H4 (cell line): ENCODE results near the gene IL22RA1. TPM values are rescaled to one million over a fixed set of nuclear protein-coding genes. Genes with fewer than 3 reads are reported as not detected.

Source experiments
- DNase-seq: peaks from one replicate; pipeline ENCODE4 v3.0.0-alpha.2; 2015; ENCODE audit warnings: low spot score
- total RNA-seq: library from RNA; depleted of rRNA; stranded (reverse); fragments of >200 nt; shearing (Covaris generic); gene quantifications from 2 replicates; pipeline ENCODE4 v1.2.3, GENCODE V29; 2014

The IL22RA1 gene
- total RNA-seq, 1 experiment from 2014 or later, result 0.85 TPM

DNA sequence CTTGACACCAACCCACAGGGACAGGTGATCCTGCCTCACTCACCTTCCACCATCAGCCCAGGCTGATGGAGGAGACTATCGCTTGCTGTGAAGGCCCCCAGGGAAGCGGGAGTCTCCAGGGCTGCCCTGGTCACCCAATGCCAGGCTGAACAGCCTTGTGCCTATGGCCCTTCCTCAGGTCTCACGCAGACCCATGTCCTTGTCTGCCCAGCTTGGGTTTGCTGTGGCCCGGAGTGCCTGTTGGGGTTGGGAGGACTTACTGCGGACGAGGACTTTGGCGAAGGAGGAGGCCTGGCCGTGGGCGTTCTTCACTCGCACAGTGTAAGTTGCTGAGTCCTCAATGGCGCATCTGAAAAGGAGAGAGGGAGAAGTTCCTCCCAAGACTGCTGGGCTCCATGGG is 45.3 kb downstream of the IL22RA1 start:
- DNase-seq, result no peak

DNA sequence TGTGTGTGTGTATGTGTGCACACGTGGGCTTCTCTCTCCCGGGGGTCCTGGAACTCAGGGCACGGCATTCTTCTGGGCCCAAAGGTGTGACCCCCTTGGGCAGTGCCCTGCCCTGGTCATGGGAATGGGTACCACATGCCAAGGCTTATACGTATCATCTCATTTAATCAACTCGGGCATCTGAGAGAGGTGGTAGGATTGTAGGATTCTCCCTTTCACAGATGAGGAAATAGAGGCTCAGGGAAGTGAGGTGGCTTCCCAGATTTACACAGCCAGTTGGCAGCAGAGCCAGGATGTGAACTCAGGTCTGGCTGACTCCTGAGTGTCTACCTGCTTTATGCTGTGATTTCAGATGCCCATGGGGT is 46.2 kb downstream of the IL22RA1 start:
- DNase-seq, result no peak

DNA sequence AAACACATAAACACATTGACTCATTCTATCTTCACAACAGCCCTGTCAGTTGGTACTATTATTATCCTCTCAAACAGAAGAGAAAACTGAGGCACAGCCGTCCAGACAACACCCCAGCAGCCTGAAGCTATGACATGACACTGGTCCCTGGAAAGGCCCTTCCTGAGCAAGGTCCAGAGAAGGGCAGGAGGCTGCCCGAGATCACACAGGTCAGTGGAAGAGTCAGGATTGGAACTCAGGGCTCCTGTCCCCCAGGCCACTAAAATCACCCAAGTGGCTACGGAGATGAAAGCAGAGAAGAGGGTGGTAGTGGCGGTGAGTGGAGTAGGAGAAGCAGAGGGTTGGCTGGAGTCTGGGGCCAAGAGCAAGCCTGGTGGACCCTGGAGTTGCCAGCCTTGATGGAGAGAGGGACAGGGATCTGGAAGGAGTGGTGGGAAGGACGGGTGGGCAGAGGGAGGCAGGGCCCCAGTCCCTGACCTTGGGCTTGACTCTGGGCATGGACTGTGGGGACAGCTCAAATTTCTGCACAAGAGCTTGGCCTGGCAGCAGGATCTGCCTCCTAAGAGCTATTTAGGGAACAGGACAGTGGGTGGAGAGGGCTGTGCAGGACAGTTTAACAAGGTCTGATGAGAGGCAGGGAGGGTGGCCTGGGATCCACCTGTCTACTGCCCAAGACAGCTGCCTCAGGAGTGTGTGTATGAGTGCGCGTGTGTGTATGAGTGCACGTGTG is 46.8 kb downstream of the IL22RA1 start:
- no peak for DNase-seq

DNA sequence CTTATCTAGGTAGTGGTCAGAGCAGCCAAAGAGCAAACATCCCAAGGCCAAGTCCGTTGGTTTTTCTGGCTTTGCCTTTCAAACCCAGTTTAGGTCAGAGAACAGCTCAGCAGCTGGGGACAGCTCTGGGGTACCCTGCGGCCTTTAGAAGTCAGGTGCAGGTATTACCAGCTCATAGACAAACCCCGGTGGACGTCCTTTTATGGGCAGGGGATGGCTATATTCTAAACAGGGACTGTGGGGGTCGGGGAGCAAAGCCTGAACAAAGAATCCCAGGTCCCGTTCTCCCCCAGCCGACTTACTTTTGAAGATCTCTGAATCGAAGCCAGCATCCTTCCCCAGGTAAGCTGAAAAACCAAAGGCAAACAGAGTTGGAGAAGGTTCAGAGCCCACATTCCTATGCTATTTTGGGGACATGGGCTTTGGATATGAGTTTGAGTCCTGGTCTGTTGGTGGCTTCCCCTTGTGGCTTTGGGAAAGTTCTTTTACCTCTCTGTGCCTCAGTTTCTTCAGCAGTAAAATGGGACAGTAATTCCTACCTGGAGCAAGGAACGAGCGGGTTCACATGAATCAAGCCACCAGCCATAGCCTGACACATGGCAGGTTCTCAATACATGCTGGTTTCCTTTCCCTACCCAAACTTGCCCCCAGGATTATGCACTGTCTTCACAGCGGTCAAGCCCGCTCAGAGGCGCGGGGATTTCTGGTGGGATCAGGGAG is 47.6 kb downstream of the IL22RA1 start:
- no peak for DNase-seq

DNA sequence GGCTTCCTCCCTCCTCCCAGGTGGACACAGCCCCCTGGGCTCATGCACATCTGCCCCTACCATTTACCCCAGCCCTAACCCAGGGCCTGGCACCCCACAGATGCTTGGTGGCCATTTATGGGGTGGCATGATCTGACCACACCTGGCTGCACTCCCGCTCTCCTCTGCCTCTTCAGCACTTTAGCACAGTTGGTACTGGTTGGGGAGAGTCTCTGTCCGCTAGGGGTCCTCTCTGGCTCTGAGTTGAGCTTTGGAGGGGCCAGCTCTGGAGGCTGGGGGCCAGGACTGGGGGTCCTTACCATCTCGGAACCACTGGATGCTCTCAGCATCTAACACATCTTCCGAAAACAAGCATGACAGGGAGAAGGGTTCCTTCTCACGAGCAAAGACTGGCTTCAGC is 48.4 kb downstream of the IL22RA1 start:
- no peak for DNase-seq

DNA sequence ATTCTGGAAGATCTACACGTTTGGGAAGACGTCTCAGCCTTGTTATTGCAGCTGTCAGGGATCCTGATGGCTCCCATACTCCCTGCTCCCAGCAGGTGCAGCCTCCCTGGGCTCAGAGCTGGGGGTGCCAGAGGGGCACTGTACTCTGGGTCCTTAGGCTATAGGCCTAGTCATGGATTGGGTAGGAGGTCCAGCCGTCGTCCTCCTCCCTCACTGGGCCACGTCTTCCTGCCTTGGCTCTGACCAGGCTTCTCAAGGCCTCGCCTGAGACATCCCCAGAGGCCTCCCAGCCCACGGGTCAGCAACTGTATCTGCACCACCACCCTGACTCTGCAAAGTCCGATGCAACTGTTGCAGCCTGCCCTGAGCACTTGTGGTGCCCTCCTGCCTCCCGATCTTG is 49.2 kb downstream of the IL22RA1 start:
- DNase-seq, result no peak

DNA sequence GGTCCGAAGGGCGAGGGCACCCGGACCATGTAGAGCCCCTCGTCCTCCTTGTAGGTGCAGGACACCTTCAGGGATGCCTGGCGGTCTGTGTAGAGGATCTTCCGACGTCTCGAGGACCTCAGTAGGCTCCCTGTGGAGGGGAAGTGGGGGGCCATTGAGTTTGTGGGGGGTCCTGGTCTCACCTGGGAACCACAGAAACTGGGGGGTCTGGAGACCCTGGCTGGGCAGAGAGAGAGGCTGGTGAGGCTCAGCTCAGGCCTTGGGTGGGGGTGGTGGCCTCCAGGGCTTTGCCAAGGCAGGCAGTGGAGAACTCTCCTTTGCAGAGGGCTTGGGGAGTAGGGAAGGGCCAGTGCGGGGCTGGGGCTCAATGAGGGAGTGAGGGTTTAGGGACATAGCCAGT is 50.0 kb downstream of the IL22RA1 start:
- DNase-seq, result no peak

DNA sequence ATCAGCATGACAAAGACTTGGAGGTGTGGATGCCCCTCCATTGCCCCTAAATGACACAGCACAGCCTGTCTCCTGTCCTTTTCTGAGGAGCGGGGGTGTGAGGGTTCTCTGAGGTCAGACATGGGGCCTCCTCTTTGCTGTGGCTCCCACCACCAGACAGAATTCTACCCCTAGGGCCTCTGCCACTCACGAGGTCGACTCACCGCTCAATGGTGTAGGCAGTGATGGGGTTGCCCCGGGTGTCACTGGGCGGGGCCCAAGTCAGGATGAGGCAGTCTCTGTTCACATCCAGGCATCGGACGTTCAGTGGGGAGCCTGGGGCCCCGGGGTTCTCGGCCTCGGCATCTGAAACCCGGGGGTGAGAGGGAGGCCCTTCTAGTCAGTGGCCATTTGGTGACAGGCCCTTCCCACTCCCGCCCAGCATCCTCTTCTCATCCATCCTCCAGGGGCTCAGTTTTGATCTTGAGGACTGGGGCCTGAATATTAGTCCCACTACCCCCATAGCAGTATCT is 50.9 kb downstream of the IL22RA1 start:
- no peak for DNase-seq

DNA sequence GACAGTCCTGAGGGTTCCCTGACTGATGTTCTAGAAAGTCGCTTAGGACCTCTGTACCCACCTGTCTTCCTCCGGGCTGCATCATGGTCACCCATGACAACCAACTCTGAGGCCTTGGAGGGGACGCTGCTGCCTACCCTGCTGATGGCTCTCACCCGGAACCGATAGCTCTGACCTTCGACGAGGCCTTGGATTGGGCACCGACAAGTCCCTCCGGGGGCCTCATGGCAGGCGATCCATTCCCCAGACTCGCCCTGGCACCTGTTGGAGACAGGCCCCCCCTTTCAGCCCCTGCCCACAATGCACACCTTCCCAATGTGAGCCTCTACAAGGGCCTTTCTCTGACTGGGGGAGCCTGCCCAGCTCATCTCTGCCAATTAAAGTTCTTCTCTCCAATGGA is 52.2 kb downstream of the IL22RA1 start:
- DNase-seq, result no peak

DNA sequence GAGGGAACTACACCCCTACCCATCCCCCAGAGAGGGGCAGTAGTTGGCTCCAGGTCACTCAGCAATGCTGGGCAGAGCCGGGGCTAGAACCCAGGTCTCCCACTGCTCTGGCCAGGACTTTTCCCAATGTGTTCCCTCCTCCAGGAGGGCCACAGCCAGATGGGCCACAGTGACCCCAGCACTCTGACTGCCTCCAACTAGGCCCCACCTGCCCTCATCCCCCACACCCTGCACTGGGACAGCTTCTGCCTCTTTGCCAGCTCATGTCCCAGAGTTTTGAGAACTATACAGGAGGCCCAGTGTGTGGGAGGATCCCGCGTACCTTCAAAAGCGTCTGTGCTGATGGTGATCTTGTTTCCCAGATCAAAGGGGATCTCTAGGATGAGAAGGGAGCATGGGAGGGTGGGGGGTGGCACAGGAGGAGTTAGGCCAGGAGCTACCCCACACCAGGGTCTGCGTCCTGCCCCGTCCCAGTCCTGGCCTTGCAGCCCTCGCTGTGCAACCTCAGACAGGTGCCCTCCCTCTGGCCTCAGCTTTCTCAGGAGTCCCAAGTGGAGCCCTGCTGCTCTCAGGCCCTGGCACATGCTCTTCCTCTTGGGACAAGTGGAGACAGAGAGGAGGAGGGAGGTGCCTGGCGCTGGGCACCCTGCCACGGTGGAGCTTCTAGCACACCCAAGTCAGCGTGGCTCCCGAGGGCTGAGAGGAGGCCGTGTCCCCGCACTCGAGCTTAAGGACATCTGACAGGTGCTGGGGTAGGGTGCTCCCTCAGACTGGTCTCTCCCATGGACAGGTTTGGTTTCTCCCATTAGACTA is 53.0 kb downstream of the IL22RA1 start:
- DNase-seq, result no peak

DNA sequence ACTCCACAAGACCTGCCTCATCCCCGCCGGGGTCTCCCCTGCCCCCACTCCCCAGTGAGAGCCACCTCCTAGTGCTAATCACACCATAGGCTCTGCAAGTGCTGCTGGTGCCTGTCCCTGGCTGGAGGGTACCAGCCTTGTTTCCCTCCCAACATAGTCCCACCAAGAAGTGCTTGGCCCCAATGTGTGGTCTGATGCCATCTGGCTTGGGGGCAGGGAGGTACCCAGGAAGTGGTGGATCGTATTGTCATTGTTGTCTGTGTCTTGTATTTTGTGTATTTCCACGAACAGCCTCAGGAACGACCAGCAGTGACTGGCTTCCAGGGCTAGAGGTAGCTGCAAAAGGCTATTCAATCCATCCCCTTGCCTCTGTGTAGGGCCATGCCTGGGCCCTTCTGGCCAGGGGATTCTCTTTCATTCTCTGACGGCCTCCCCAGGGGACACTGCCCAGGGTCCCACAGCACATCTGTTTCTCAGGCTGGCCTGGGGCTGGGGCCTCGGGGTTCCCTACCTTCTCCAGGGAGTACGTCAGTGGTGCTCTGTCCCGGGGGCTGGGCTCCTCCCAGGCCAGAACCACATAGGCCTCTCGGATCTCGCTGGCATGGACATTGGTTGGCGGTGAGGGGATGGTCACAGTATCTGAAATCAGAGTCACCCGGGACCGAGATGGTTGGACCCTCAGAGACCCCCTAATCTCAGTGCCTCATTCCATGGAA is 53.8 kb downstream of the IL22RA1 start:
- DNase-seq, result no peak

DNA sequence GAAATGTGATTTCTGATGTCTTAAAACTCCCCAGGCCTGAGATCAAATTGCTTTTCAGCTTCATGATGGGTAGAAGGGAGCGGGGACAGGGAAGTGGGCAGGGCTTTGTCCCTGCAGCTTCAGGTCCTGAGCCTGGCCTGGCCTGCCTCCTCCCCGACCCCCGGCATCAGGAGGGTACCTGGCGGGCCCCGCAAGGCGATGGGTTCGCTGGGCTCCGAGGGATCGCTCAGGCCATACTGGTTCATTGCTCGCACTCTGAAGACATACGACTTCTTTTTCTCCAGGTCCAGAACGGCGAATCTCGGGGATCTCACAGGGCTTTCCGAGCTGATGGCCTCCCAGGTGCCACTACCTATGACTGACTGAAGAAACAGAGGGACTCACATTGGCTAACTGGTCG is 56.5 kb downstream of the IL22RA1 start:
- DNase-seq, result no peak

DNA sequence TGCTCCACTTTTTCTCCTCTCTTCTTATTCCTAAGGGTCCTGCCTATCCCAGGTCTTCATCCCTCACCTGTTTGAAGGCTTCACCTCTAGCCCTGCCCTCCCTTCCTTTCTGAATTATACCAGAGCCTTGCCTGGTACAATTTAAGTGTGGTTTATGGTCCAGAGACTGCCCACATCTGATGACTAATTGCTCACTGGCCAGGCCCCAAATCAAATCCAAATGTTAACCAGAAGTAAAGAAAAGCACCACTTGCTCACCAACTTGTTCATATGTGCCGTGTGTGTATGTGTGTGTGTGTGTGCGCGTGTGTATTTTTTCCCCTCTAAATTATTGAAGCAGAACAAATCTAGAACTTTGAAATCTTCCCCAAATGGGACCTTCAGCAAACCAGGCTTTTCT is 57.4 kb downstream of the IL22RA1 start:
- no peak for DNase-seq

DNA sequence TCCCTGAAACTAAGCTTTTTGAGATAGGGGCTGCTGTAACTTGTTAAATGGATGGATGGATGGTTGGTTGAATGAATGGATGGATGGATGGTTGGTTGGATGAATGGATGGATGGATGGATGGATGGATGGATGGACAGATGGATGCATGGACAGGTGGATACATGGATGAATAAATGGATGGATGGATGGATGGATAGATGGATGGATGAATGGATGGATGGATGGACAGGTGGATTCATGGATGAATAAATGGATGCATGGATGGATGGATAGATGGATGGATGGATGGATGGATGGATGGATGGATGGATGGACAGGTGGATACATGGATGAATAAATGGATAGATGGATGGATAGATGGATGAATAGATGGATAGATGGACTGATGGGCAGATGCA is 57.9 kb downstream of the IL22RA1 start:
- DNase-seq, result no peak

DNA sequence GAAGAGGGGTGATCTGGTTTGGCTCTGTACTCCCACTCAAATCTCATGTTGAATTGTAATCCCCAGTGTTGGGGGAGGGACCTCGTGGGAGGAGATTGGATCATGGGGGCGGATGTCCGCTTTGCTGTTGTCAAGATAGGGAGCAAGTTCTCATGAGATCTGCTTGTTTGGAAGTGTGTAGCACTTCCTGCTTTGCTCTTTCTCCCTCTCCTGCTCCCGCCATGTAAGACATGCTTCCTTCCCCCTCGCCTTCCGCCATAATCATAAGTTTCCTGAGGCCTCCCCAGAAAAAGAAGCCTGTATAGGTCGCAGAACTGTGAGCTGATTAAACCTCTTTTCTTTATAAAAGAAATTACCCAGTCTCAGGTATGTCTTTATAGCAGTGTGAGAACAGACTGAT is 58.9 kb downstream of the IL22RA1 start:
- DNase-seq, result no peak

DNA sequence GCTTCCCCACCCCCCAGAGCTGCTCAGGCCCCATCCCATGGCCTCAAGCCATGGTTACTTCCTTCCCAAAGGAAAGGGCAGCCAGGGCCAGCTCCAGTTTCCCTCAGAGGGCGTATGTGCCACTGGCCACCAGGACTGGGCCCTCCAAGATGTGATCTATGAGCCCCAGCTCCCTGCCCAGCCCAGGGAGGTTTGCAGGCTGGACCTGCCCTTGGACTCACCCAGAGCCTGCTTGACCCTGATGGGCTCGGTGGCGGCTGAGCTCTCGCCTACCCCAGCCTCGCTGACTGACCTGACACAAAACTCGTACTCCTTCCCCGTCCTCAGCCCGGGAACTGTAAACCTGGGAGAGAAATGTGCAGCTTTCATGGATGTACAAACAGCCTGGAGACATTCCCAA is 60.6 kb downstream of the IL22RA1 start:
- no peak for DNase-seq

DNA sequence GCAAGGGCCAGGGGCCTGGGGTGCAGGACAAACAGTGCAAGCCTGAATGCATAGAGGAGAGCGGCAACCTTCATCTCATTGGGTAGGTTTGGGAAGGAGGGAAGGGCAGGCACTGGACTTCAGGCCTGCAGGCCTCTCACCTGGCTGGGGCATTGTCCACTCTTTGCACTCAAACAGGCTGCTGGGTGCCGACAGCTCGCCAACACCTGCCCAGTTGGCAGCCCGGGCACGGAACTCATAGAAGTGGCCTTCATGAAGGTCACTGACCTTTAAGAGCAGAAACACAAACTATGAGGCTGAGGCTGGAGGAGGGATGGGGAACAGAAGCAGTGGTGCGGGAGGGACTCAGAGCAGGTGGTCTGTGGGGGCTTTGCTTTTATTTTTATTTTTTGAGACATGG is 61.8 kb downstream of the IL22RA1 start:
- DNase-seq, result no peak

DNA sequence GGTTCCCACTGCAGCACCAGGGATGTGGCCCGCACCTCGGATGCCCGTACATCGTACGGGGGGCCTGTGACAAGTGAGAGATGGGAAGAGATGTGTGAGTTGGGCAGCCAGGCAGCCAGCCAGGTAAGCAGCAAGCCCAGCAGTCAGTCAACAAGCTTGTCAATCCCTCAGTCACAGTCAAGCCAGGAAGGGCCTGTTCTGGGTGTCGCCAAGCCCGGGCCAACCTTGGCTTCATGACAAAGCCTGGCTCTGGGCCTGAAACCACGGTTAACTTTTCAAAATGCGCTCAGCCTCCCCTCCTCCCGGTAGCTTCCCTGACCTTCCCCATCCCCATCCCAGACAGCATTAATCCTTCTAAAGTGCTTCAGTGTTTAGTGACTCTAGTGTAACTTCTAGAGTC is 62.8 kb downstream of the IL22RA1 start:
- DNase-seq, result no peak

DNA sequence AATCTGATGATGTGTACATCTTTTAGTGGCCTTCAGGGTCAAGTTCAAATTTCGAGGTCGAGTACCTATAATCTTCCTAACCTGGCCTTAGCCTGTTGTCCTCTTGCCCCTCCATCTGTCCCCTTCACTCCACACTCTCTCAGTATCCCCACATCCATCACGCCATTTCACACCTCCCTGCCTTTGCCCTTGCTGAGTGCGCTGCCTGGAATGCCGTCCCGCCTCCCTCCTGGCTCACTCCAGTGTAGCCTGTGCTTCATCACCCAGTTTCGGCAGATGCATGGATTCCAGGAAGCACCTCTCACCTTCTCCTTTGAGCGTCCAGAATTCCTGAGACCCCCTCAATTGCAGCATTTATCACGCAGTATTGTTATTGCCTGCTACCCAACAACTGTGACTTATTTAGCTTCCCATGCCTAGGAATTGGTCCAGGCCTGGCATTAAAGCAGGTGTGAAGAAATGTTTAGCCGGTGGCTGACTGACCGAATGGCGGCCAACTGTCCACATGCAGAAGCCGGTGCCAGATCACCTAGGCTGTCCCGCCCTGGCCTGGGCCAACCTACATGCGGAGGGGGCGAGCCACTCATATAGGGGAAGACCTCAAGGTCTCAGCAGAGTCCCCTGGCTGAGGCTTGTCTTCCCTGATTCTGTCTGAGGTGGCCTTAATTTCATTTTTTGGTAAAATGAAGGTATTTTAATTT is 65.5 kb downstream of the IL22RA1 start:
- DNase-seq, result no peak

DNA sequence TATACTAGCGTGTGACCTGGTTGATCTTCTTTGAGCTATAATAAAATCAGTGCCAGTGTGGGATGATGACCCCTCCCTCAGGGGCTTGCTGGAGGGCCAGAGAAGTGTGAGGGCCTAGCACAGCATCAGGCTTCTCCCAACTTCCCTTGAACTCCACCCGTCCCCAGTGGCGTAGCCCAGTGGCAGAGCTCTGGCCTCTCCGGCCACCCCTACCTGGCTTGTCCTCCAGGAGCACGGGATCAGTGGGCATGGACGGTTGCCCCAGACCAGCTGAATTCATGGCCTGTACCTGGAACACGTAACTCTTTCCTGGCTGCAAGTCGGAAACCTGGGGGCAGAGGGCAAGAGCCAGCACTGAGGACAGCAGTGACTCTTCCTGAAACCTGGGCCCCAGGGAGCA is 67.0 kb downstream of the IL22RA1 start:
- DNase-seq, result no peak

DNA sequence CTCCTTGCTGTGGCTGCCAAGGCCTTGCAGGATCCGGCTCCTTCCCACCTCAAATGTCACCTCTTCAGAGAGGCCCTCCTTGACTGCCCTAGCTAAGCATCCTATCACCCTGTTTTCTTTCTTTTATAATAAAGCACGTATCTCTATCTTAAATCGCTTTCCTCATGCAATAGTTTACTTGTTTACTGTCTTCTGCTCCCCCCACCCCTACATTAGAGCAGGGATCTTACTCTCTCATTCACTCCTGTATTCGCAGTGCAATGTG is 67.4 kb downstream of the IL22RA1 start:
- DNase-seq, result no peak
